HL-60/S4 (cell line): ENCODE data around the gene NTN4.

ENCODE experiments used
- in situ Hi-C: fragments of 300-500 bp; cut with MboI; formaldehyde crosslinking; loops from 2 replicates; pipeline ENCODE4 v1.14.3; 2022; ENCODE audit warnings: low sequenced_read_pairs

Gene NTN4

GRCh38 chr12:95790033-95790916 lies at the start of gene NTN4:
NTN4 (minus strand) TSS chr12:95790764; CDS start chr12:95790309, 455 bp downstream.
- in situ Hi-C loops = no loop called here

GRCh38 chr12:95838125-95838524 lies 47.6 kb upstream of the NTN4 start:
- in situ Hi-C loops = no loop called here

- in situ Hi-C loops = no loop called here
Measured at GRCh38 chr12:95837240-95838038, 46.9 kb upstream of the NTN4 start.

GRCh38 chr12:95836630-95837239 lies 46.2 kb upstream of the NTN4 start:
- in situ Hi-C loops = no loop called here

- in situ Hi-C loops = no loop called here
Measured at GRCh38 chr12:95836185-95836609, 45.6 kb upstream of the NTN4 start.

- in situ Hi-C loops = no loop called here
Measured at GRCh38 chr12:95834572-95834971, 44.0 kb upstream of the NTN4 start.

- in situ Hi-C loops = no loop called here
Measured at GRCh38 chr12:95830335-95831089, 39.9 kb upstream of the NTN4 start.

- in situ Hi-C loops = no loop called here
Measured at GRCh38 chr12:95829395-95829794, 38.8 kb upstream of the NTN4 start.

GRCh38 chr12:95820096-95820703 lies 29.6 kb upstream of the NTN4 start:
- in situ Hi-C loops = loop anchor here (25.0 kb wide), 1 partner anchor 708 kb away; no protein-coding TSS in a partner anchor

GRCh38 chr12:95815632-95816212 lies 25.2 kb upstream of the NTN4 start:
- in situ Hi-C loops = loop anchor here (25.0 kb wide), 1 partner anchor 703 kb away; no protein-coding TSS in a partner anchor

- in situ Hi-C loops = loop anchor here (25.0 kb wide), 1 partner anchor 700 kb away; no protein-coding TSS in a partner anchor
Measured at GRCh38 chr12:95812155-95812554, 21.6 kb upstream of the NTN4 start.

GRCh38 chr12:95810411-95810810 lies 19.8 kb upstream of the NTN4 start:
- in situ Hi-C loops = loop anchor here (25.0 kb wide), 1 partner anchor 698 kb away; no protein-coding TSS in a partner anchor

- in situ Hi-C loops = loop anchor here (25.0 kb wide), 1 partner anchor 697 kb away; no protein-coding TSS in a partner anchor
Measured at GRCh38 chr12:95809000-95809680, 18.6 kb upstream of the NTN4 start.

GRCh38 chr12:95808146-95808545 lies 17.6 kb upstream of the NTN4 start:
- in situ Hi-C loops = loop anchor here (25.0 kb wide), 1 partner anchor 696 kb away; no protein-coding TSS in a partner anchor

- in situ Hi-C loops = loop anchor here (25.0 kb wide), 1 partner anchor 694 kb away; no protein-coding TSS in a partner anchor
Measured at GRCh38 chr12:95805864-95806671, 15.5 kb upstream of the NTN4 start.

- in situ Hi-C loops = loop anchor here (25.0 kb wide), 1 partner anchor 692 kb away; no protein-coding TSS in a partner anchor
Measured at GRCh38 chr12:95804291-95804690, 13.7 kb upstream of the NTN4 start.

- in situ Hi-C loops = loop anchor here (25.0 kb wide), 1 partner anchor 692 kb away; no protein-coding TSS in a partner anchor
Measured at GRCh38 chr12:95803817-95804216, 13.3 kb upstream of the NTN4 start.
